GM06990 (cell line): ENCODE data around the gene SLC46A3.

Source experiments
- DNase-seq: peaks from one replicate; pipeline ENCODE4 v3.0.0-alpha.2; 2011; ENCODE audit not compliant: insufficient read length; ENCODE audit errors: extremely low read depth
- H3K27me3 ChIP-seq: replicated peaks from 2 replicates; pipeline ENCODE4 v1.6.0; 2011; ENCODE audit warnings: low read length; ENCODE audit not compliant: control insufficient read depth, insufficient read depth
- H3K36me3 ChIP-seq: 2 replicates; pipeline ENCODE4 v1.5.1; 2011; ENCODE audit warnings: low read length; ENCODE audit not compliant: control insufficient read depth, insufficient read depth
- H3K4me3 ChIP-seq: replicated peaks from 2 replicates; pipeline ENCODE4 v1.5.1; 2011; ENCODE audit warnings: low read depth, mild to moderate bottlenecking, control low read depth, low read length
- TF ChIP-seq, protein P1 (sequence below): IDR thresholded peaks from 2 replicates; pipeline ENCODE4 v1.5.1; 2011; ENCODE audit warnings: low read length, control low read depth, mild to moderate bottlenecking, inconsistent platforms; ENCODE audit not compliant: insufficient read depth, poor library complexity, severe bottlenecking

SLC46A3 gene

DNA sequence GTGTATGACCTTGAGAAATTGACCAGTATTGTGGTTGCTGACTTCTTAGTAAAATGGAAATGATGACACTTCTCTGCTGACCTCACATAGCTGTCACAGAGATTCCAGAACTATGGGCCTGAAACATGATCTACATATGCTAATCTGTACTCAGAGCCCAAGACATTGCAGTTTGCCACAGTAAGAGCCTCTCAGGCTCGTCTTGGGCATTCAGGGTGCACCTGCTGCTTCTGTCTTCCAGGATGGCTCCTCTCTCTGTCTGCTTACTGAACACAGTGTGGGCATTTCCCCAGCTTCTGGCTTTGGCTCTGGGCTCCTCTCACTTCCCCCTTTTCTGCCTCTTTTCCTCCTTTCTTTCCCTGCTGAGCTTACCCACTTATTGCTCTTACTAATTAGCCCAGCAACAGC is 22.3 kb upstream of the SLC46A3 start:
- Histone ChIP-seq H3K27me3 (no peaks in the 10 kb centered on the region), H3K36me3 (no peaks in the 10 kb centered on the region), H3K4me3 (no peak overlapping the region)
- TF ChIP-seq, protein P1, sequence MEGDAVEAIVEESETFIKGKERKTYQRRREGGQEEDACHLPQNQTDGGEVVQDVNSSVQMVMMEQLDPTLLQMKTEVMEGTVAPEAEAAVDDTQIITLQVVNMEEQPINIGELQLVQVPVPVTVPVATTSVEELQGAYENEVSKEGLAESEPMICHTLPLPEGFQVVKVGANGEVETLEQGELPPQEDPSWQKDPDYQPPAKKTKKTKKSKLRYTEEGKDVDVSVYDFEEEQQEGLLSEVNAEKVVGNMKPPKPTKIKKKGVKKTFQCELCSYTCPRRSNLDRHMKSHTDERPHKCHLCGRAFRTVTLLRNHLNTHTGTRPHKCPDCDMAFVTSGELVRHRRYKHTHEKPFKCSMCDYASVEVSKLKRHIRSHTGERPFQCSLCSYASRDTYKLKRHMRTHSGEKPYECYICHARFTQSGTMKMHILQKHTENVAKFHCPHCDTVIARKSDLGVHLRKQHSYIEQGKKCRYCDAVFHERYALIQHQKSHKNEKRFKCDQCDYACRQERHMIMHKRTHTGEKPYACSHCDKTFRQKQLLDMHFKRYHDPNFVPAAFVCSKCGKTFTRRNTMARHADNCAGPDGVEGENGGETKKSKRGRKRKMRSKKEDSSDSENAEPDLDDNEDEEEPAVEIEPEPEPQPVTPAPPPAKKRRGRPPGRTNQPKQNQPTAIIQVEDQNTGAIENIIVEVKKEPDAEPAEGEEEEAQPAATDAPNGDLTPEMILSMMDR, result no peak
- no peak for DNase-seq

DNA sequence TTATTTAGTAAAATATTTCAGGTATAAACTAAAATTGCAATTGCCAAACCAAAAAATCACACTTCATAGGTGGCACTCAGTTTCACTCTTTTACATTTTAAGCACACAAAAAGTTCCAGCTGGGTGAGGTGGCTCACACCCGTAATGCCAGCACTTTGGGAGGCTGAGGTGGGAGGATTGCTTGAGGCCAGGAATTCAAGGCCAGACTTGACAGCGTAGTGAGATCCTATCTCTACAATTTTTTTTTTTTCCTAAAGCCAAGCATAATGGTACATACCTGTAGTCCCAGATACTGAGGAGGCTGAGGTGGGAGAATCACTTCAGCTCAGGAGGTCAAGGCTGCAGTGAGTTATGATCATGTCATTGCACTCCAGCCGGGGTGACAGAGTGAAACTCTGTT is 20.6 kb upstream of the SLC46A3 start:
- Histone ChIP-seq H3K36me3 (no peaks in the 10 kb centered on the region), H3K27me3 (no peaks in the 10 kb centered on the region), H3K4me3 (no peak overlapping the region)
- TF ChIP-seq, protein P1, result no peak
- no peak for DNase-seq

DNA sequence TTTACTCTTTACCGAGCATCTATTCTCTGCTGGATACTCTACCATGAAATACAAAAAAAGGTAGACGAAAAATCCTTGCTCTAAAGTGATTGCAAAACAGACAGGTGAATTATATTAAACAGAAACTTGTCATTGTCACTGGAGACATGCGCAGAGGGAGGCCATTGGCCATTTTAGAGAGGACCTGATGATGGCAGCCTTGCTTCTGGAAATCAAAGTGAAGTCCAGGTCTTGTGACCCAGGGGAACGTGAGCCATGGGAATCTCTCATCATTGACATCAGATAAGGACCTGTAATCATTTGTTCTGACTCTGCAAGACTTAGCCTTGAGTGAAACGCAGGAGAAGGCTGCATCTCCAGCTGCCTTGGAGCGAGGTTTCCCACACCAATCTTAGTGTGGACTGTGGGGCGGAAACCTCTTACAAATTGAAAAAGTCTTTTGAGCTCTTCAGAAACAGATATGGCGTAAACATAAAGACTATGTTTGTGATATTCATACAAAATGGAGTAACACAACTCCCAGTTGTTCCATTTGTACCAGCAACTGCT is 16.8 kb upstream of the SLC46A3 start:
- Histone ChIP-seq H3K27me3 (no peaks in the 10 kb centered on the region), H3K4me3 (no peak overlapping the region), H3K36me3 (no peaks in the 10 kb centered on the region)
- TF ChIP-seq, protein P1, result no peak
- no peak for DNase-seq

DNA sequence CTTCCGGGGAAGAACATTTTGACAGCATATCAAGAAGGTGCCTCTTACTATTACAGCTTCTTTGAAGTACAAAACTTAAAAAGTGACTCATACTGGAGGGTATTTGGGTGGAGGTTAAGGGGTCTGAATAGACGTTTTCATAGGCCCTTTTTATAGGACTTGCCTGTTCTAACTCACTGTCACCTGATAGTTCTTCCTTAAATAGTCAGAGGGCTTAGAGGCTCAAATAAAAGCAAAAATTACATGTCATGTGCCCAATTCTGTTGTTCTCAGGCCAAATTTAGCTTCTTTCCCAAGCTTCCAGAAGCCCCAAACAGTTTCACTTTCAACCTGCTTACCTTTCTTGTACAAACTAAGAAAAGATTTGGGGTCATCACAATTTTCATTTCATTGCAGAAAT is 16.1 kb upstream of the SLC46A3 start:
- DNase-seq, result no peak
- H3K36me3 ChIP-seq, result no peaks in the 10 kb centered on the region
- TF ChIP-seq, protein P1, result no peak
- no peaks in the 10 kb centered on the region for H3K27me3 ChIP-seq
- no peak overlapping the region for H3K4me3 ChIP-seq

DNA sequence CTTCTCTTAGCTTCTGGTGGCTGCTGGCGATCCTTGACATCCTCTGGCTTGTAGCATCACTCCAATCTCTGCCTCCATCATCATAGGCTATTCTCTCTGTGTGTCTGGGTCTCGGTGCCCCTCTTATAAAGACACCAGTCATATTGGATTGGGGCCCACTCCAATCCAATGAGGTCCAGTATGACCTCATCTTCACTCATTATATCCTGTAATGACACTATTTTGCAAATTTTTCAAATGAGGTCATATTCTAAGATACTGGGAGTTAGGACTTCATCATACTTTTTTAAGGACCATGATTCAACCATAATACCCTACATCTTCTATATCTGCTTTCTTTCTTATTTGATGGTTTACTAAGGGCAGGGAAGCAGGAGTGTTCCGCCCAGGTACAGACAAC is 12.0 kb upstream of the SLC46A3 start:
- no peak for DNase-seq
- no peaks in the 10 kb centered on the region for H3K27me3 ChIP-seq
- TF ChIP-seq, protein P1, result no peak
- H3K4me3 ChIP-seq, result no peak overlapping the region
- H3K36me3 ChIP-seq, result no peaks in the 10 kb centered on the region

DNA sequence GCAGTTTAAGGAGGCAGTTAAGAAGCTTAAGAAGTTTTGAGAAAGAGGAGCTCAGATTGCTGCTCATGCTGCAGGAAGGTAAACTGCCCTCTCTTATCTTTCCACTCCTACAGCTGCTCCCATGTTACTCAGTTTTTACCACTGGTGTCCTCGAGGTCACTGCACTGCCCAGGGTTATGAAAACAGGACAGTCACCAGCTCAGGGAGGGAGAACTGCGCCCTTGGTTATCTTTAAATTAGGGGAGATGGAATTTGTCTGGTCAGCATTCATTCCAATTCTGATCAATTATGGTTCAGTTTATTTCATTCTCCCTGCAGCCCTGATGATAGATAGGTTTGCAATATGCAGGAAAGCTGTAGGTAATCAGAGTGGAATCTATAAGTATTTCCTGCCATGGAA is 10.8 kb upstream of the SLC46A3 start:
- no peak for DNase-seq
- H3K4me3 ChIP-seq, result no peak overlapping the region
- H3K36me3 ChIP-seq, result no peaks in the 10 kb centered on the region
- no peaks in the 10 kb centered on the region for H3K27me3 ChIP-seq
- TF ChIP-seq, protein P1, result no peak
